SK-N-SH (cell line): ENCODE results near the gene ABCB7. TPM values are rescaled to one million over a fixed set of nuclear protein-coding genes. Genes with fewer than 3 reads are reported as not detected.

Experiments
- CTCF ChIA-PET: fragments of 300-600, 350-600 bp; formaldehyde crosslinking; extraction: SDS; loops from one replicate; lab custom pipeline; 2021; lab: Yijun Ruan, JAX
- POLR2A ChIA-PET: fragments of 350-600 bp; sonication (Branson Sonifier 250); formaldehyde crosslinking; extraction: SDS; loops from one replicate; lab custom pipeline; 2020; ENCODE audit warnings: antibody characterized with exemption, inconsistent platforms; lab: Yijun Ruan, JAX
- DNase-seq: peaks from one replicate; pipeline ENCODE4 v3.0.0; 2012
- H2AFZ ChIP-seq: fragments of 200-600 bp; sonication (generic); 2 replicates; pipeline ENCODE4 v1.8.1; 2016; ENCODE audit warnings: antibody characterized with exemption, mild to moderate bottlenecking, low read depth
- H3F3A ChIP-seq: fragments of 200-600 bp; sonication (generic); replicated peaks from 2 replicates; pipeline ENCODE3; 2016; ENCODE audit warnings: antibody characterized with exemption, mild to moderate bottlenecking; ENCODE audit not compliant: insufficient read depth
- H3K27ac ChIP-seq, 2 experiments: fragments of 200-500 bp in 1 of 2; fragments of 200-600 bp in 1 of 2; sonication (Bioruptor generic) in 1 of 2; sonication (generic), shearing (Covaris generic) in 1 of 2; 2 replicates each; pipeline versions ENCODE4 v1.5.1 to v1.6.1; 2014 to 2016; ENCODE audit warnings: low read depth in 2 of 2, inconsistent platforms in 1 of 2, low read length in 1 of 2, mild to moderate bottlenecking in 1 of 2, mixed read lengths in 1 of 2
- H3K27me3 ChIP-seq: fragments of 200-600 bp; sonication (generic), shearing (Covaris generic); 2 replicates; pipeline ENCODE4 v1.6.1; 2016; ENCODE audit warnings: mixed run types; ENCODE audit not compliant: insufficient read depth
- H3K36me3 ChIP-seq, 2 experiments: fragments of 200-500 bp in 1 of 2; fragments of 200-600 bp in 1 of 2; sonication (Bioruptor generic) in 1 of 2; sonication (generic) in 1 of 2; replicated peaks in 1 of 2; 2 replicates each; pipeline versions ENCODE3 to v1.5.1; 2014 to 2016; ENCODE audit warnings: low read length in 1 of 2, mild to moderate bottlenecking in 1 of 2; ENCODE audit not compliant: insufficient read depth in 2 of 2, control insufficient read depth in 1 of 2
- H3K4me1 ChIP-seq, 2 experiments: fragments of 200-500 bp in 1 of 2; fragments of 200-600 bp in 1 of 2; sonication (Bioruptor generic) in 1 of 2; sonication (generic), shearing (Covaris generic) in 1 of 2; 2 replicates each; pipeline versions ENCODE4 v1.5.1 to v1.6.1; 2014 to 2016; ENCODE audit warnings: low read depth in 1 of 2, low read length in 1 of 2, mixed run types in 1 of 2; ENCODE audit not compliant: insufficient read depth in 2 of 2, control insufficient read depth in 1 of 2
- H3K4me2 ChIP-seq: fragments of 200-600 bp; sonication (generic), shearing (Covaris generic); 2 replicates; pipeline ENCODE4 v1.6.1; 2017; ENCODE audit warnings: mixed run types
- H3K4me3 ChIP-seq, 2 experiments: fragments of 200-500 bp in 1 of 2; fragments of 200-600 bp in 1 of 2; sonication (Bioruptor generic) in 1 of 2; sonication (generic), shearing (Covaris generic) in 1 of 2; 2 replicates each; pipeline versions ENCODE4 v1.5.1 to v1.8.1; 2014 to 2016; ENCODE audit warnings: low read depth in 2 of 2, inconsistent platforms in 1 of 2, low read length in 1 of 2, mild to moderate bottlenecking in 1 of 2, mixed read lengths in 1 of 2, moderate library complexity in 1 of 2
- H3K79me2 ChIP-seq: fragments of 200-600 bp; sonication (generic); 2 replicates; pipeline ENCODE4 v1.8.1; 2017; ENCODE audit warnings: mild to moderate bottlenecking; ENCODE audit not compliant: insufficient read depth
- H3K9ac ChIP-seq: fragments of 200-600 bp; sonication (generic); 2 replicates; pipeline ENCODE4 v1.6.1; 2017; ENCODE audit warnings: mixed run types
- H3K9me2 ChIP-seq: fragments of 200-600 bp; sonication (generic); 2 replicates; pipeline ENCODE4 v1.6.1; 2017; ENCODE audit warnings: mixed run types
- H3K9me3 ChIP-seq: fragments of 200-600 bp; sonication (generic); 2 replicates; pipeline ENCODE4 v1.6.1; 2017; ENCODE audit warnings: mixed run types, mild to moderate bottlenecking, moderate library complexity
- H4K20me1 ChIP-seq: fragments of 200-600 bp; sonication (generic); 2 replicates; pipeline ENCODE4 v1.6.1; 2017; ENCODE audit warnings: mild to moderate bottlenecking, mixed run types; ENCODE audit not compliant: insufficient read depth
- EP300 ChIP-seq, 2 experiments: IDR thresholded peaks; 2 replicates each; pipeline versions ENCODE4 v1.4.0 to v1.6.1; 2012; ENCODE audit warnings: borderline replicate concordance in 1 of 2, low read depth in 1 of 2, low read length in 1 of 2
- EZH2phosphoT487 ChIP-seq: fragments of 200-600 bp; sonication (generic); IDR thresholded peaks from 2 replicates; pipeline ENCODE4 v1.6.1; 2017; ENCODE audit warnings: low read depth, mixed run types, mild to moderate bottlenecking, antibody characterized with exemption, moderate library complexity, borderline replicate concordance
- FOSL2 ChIP-seq: IDR thresholded peaks from 2 replicates; pipeline ENCODE4 v1.4.0; 2012; ENCODE audit warnings: low read depth, mild to moderate bottlenecking, moderate library complexity, borderline replicate concordance
- FOXJ3 ChIP-seq: sonication (generic); formaldehyde crosslinking; IDR thresholded peaks from 2 replicates; pipeline ENCODE4 v1.5.1; 2020; ENCODE audit warnings: mild to moderate bottlenecking, missing genetic modification reagents
- GATA2 ChIP-seq: sonication (generic); formaldehyde crosslinking; IDR thresholded peaks from 2 replicates; pipeline ENCODE4 v1.5.0; 2020; ENCODE audit warnings: mild to moderate bottlenecking, missing genetic modification reagents
- MXI1 ChIP-seq: IDR thresholded peaks from 2 replicates; pipeline ENCODE4 v1.6.1; 2012; ENCODE audit warnings: mild to moderate bottlenecking, low read depth, low read length, improper control_type of control experiment
- NRF1 ChIP-seq: IDR thresholded peaks from 2 replicates; pipeline ENCODE4 v1.6.1; 2012; ENCODE audit warnings: low read depth, mild to moderate bottlenecking, low read length
- RAD21 ChIP-seq: IDR thresholded peaks from 2 replicates; pipeline ENCODE4 v1.6.1; 2012; ENCODE audit warnings: mild to moderate bottlenecking, low read length
- REST ChIP-seq: IDR thresholded peaks from 2 replicates; pipeline ENCODE4 v1.6.1; 2012; ENCODE audit warnings: mild to moderate bottlenecking, low read depth, low read length, moderate library complexity
- SIN3A ChIP-seq: IDR thresholded peaks from 2 replicates; pipeline ENCODE4 v1.6.1; 2012; ENCODE audit warnings: low read depth, mild to moderate bottlenecking, low read length, moderate library complexity, borderline replicate concordance
- SMC3 ChIP-seq: IDR thresholded peaks from 2 replicates; pipeline ENCODE4 v1.6.1; 2012; ENCODE audit warnings: low read depth, low read length, improper control_type of control experiment
- TAF1 ChIP-seq: IDR thresholded peaks from 2 replicates; pipeline ENCODE4 v1.6.1; 2012; ENCODE audit warnings: low read depth, mild to moderate bottlenecking, low read length, moderate library complexity, borderline replicate concordance
- TCF12 ChIP-seq: IDR thresholded peaks from 2 replicates; pipeline ENCODE4 v1.4.0; 2012
- TEAD4 ChIP-seq: IDR thresholded peaks from 2 replicates; pipeline ENCODE4 v1.4.0; 2012; ENCODE audit warnings: mild to moderate bottlenecking, borderline replicate concordance; ENCODE audit not compliant: insufficient read depth
- ZBTB33 ChIP-seq: IDR thresholded peaks from 2 replicates; pipeline ENCODE4 v1.4.0; 2012; ENCODE audit warnings: low read depth, borderline replicate concordance
- WGBS: methylation state at CpG from one replicate; pipeline ENCODE4 v1.1.6; 2017; ENCODE audit warnings: low lambda C conversion rate; 5-methylcytosine and 5-hydroxymethylcytosine counted together
- polyA plus RNA-seq, 3 experiments: library from polyadenylated mRNA; depleted of rRNA; stranded (reverse); fragments of >200 nt; gene quantifications; 2 replicates each; pipeline ENCODE4 v1.2.3, GENCODE V29; 2012
- TF ChIP-seq, protein P1 (sequence below): fragments of 150-350 bp; IDR thresholded peaks from 2 replicates; pipeline ENCODE4 v1.6.1; 2016; ENCODE audit warnings: mild to moderate bottlenecking, low read depth, low read length

Gene ABCB7
- polyA plus RNA-seq, 1 of the 3 experiments (the other 2 are of a cell fraction), result 20.4 TPM

GRCh38 chrX:75156531-75156945 is 455 bp upstream of the ABCB7 start:
- Histone ChIP-seq H3K9me3 (no peaks in the 10 kb centered on the region), H3K4me1 (no peaks in the 10 kb centered on the region; a peak in 1 of 4 replicates), H3K9me2 (no peaks in the 10 kb centered on the region), H3F3A (no peaks in the 10 kb centered on the region), H3K4me3 (peak overlapping the region; percentile 83 to 90), H3K9ac (peak overlapping the region; percentile 76), H3K36me3 (no peaks in the 10 kb centered on the region), H3K79me2 (no peaks in the 10 kb centered on the region; the same call in 1 of the 2 replicates), H3K27ac (peak overlapping the region; percentile 64 to 91), H2AFZ (peak overlapping the region; percentile 92), H4K20me1 (no peaks in the 10 kb centered on the region), H3K4me2 (peak overlapping the region; percentile 79), H3K27me3 (0 out of 2 replicates have a peak, but pooled peaks cover 6% of the 10 kb centered on the region)
- DNase-seq, result peak; percentile 26
- WGBS, result 13% methylated on average over 7 of the region's 7 CpGs
- ChIA-PET CTCF (no interaction called here), POLR2A (no interaction called here)
- TF ChIP-seq TEAD4 (no peak), ZBTB33 (no peak), TAF1 (no peak), RAD21 (no peak), FOXJ3 (CRISPR knock-in tag) (no peak), EP300 (IDR thresholded peaks at IDR 0.05; ENCODE audit: borderline replicate concordance in 1 of 2, low read depth in 1 of 2, low read length in 1 of 2) (no peak), FOSL2 (no peak), REST (no peak), GATA2 (CRISPR knock-in tag) (no peak), TCF12 (no peak), NRF1 (no peak), SIN3A (no peak), MXI1 (no peak), SMC3 (no peak), EZH2phosphoT487 (no peak)
- TF ChIP-seq, protein P1, sequence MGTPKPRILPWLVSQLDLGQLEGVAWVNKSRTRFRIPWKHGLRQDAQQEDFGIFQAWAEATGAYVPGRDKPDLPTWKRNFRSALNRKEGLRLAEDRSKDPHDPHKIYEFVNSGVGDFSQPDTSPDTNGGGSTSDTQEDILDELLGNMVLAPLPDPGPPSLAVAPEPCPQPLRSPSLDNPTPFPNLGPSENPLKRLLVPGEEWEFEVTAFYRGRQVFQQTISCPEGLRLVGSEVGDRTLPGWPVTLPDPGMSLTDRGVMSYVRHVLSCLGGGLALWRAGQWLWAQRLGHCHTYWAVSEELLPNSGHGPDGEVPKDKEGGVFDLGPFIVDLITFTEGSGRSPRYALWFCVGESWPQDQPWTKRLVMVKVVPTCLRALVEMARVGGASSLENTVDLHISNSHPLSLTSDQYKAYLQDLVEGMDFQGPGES, result no peak
